Cortex of kidney (tissue), 1 donor: ENCODE measurements around the gene ERP44.

Source experiments
- DNase-seq: peaks from one replicate; lab custom pipeline; 2025; lab: John Stamatoyannopoulos, UW

ERP44 gene

GRCh38 chr9:99936947-99937587, 161.7 kb downstream of the ERP44 start:
- DNase-seq: no peak

GRCh38 chr9:99931155-99931840, 167.5 kb downstream of the ERP44 start:
- no peak for DNase-seq

- no peak for DNase-seq
Measured at GRCh38 chr9:99929652-99930051, 169.1 kb downstream of the ERP44 start.
